HCT116 (cell line): ENCODE results near the gene TMEM255A. TPM values are rescaled to one million over a fixed set of nuclear protein-coding genes. Genes with fewer than 3 reads are reported as not detected.

Source experiments
- ATAC-seq: fragments of 200-7000 bp; cut with Tn5 transposase; 2 replicates; pipeline ENCODE4 v1.9.1; 2020; ENCODE audit warnings: mild to moderate bottlenecking, moderate library complexity
- BruUV-seq: library from RNA; stranded (reverse); fragments of 400-500 nt; replicated peaks from 2 replicates; lab custom pipeline; 2021; lab: Mats Ljungman, UMichigan
- CTCF ChIA-PET: fragments of 300-600 bp; sonication (Branson Sonifier 250); formaldehyde crosslinking; loops from one replicate; lab custom pipeline; 2021; ENCODE audit warnings: antibody characterized with exemption; lab: Charles Lee
- POLR2A ChIA-PET: fragments of 300-600, 350-600 bp; sonication (Branson Sonifier 250); formaldehyde crosslinking; loops from one replicate; lab custom pipeline; 2021; ENCODE audit warnings: antibody characterized with exemption; lab: Charles Lee
- RAD21 ChIA-PET, 2 experiments: fragments of 300-600 bp; sonication (Branson Sonifier 250); formaldehyde crosslinking; loops; one replicate each; lab custom pipeline; 2023; ENCODE audit warnings: low total read pairs in 2 of 2; ENCODE audit not compliant: uncharacterized antibody in 2 of 2, unreplicated experiment in 2 of 2, low non-redundant PET in 1 of 2; lab: Charles Lee
- DNase-seq: peaks from one replicate; pipeline ENCODE4 v3.0.0-alpha.2; 2010; ENCODE audit warnings: low read depth, low spot score
- H2AFZ ChIP-seq: fragments of 200-600 bp; shearing (Covaris generic), sonication (generic); 2 replicates; pipeline ENCODE4 v1.6.1; 2017; ENCODE audit warnings: low read depth, mixed run types, mixed read lengths, antibody characterized with exemption, low read length; ENCODE audit not compliant: poor library complexity, severe bottlenecking
- H3K27ac ChIP-seq: 2 replicates; pipeline ENCODE4 v1.5.1; 2012; ENCODE audit warnings: low read depth, low read length
- H3K27me3 ChIP-seq: fragments of 200-600 bp; sonication (generic); 2 replicates; pipeline ENCODE4 v1.6.1; 2016; ENCODE audit warnings: mixed run types, low read length, mixed read lengths; ENCODE audit not compliant: insufficient read depth
- H3K36me3 ChIP-seq, 2 experiments: fragments of 200-500 bp in 1 of 2; fragments of 200-600 bp in 1 of 2; sonication (Bioruptor generic) in 1 of 2; sonication (generic) in 1 of 2; 2 replicates each; pipeline versions ENCODE4 v1.5.1 to v1.6.1; 2014 to 2016; ENCODE audit warnings: low read length in 2 of 2, inconsistent platforms in 1 of 2, mixed read lengths in 1 of 2, mixed run types in 1 of 2; ENCODE audit not compliant: insufficient read depth in 2 of 2, control insufficient read depth in 1 of 2
- H3K4me1 ChIP-seq, 2 experiments: fragments of 200-600 bp in 1 of 2; sonication (generic) in 1 of 2; 2 replicates each; pipeline versions ENCODE4 v1.5.1 to v1.6.1; 2012 to 2017; ENCODE audit warnings: low read length in 2 of 2, inconsistent platforms in 1 of 2, mild to moderate bottlenecking in 1 of 2, mixed read lengths in 1 of 2, mixed run types in 1 of 2, moderate library complexity in 1 of 2; ENCODE audit not compliant: insufficient read depth in 2 of 2, control insufficient read depth in 1 of 2
- H3K4me2 ChIP-seq: fragments of 200-600 bp; sonication (generic); 2 replicates; pipeline ENCODE4 v1.6.1; 2017; ENCODE audit warnings: mixed run types, low read length, mixed read lengths
- H3K4me3 ChIP-seq, 2 experiments: fragments of 200-600 bp in 1 of 2; sonication (generic) in 1 of 2; replicated peaks in 1 of 2; 2 replicates each; pipeline ENCODE4 v1.5.1; 2011 to 2016; ENCODE audit warnings: low read length in 2 of 2, control low read depth in 1 of 2, low read depth in 1 of 2, mild to moderate bottlenecking in 1 of 2, mixed read lengths in 1 of 2, mixed run types in 1 of 2
- H3K79me2 ChIP-seq: fragments of 200-600 bp; sonication (generic); 2 replicates; pipeline ENCODE4 v1.6.1; 2017; ENCODE audit warnings: mild to moderate bottlenecking, mixed run types, low read length, moderate library complexity, mixed read lengths; ENCODE audit not compliant: insufficient read depth
- H3K9ac ChIP-seq: fragments of 200-600 bp; sonication (generic); 2 replicates; pipeline ENCODE4 v1.6.1; 2016; ENCODE audit warnings: low read length, mixed read lengths
- H3K9me2 ChIP-seq: fragments of 200-600 bp; sonication (generic), shearing (Covaris generic); 2 replicates; pipeline ENCODE4 v1.6.1; 2017; ENCODE audit warnings: mixed run types, mild to moderate bottlenecking, moderate library complexity; ENCODE audit not compliant: insufficient read depth
- H3K9me3 ChIP-seq, 2 experiments: fragments of 200-500 bp in 1 of 2; fragments of 200-600 bp in 1 of 2; sonication (Bioruptor generic) in 1 of 2; sonication (generic) in 1 of 2; 2 replicates each; pipeline ENCODE4 v1.6.1; 2014 to 2017; ENCODE audit warnings: low read length in 2 of 2, mixed read lengths in 2 of 2, inconsistent platforms in 1 of 2, low read depth in 1 of 2, mild to moderate bottlenecking in 1 of 2, mixed run types in 1 of 2, moderate library complexity in 1 of 2; ENCODE audit not compliant: control insufficient read depth in 1 of 2, insufficient read depth in 1 of 2
- H4K20me1 ChIP-seq: fragments of 200-600 bp; sonication (generic), shearing (Covaris generic); 2 replicates; pipeline ENCODE4 v1.6.1; 2017; ENCODE audit warnings: mixed run types, mild to moderate bottlenecking, moderate library complexity; ENCODE audit not compliant: insufficient read depth
- CBX3 ChIP-seq: IDR thresholded peaks from 2 replicates; pipeline ENCODE4 v1.6.1; 2012; ENCODE audit warnings: low read depth
- CEBPB ChIP-seq: IDR thresholded peaks from 2 replicates; pipeline ENCODE4 v1.6.1; 2012; ENCODE audit warnings: low read depth
- CTCF ChIP-seq, 3 experiments: fragments of 200-600 bp in 1 of 3; sonication (generic) in 1 of 3; IDR thresholded peaks in 2 of 3; conservative IDR thresholded peaks in 1 of 3; 2 replicates each; pipeline ENCODE4 v1.5.1; 2012 to 2017; ENCODE audit warnings: low read depth in 2 of 3, low read length in 2 of 3, antibody characterized with exemption in 1 of 3, borderline replicate concordance in 1 of 3, control low read depth in 1 of 3, mild to moderate bottlenecking in 1 of 3, mixed read lengths in 1 of 3, mixed run types in 1 of 3, moderate library complexity in 1 of 3; ENCODE audit not compliant: insufficient read depth in 1 of 3
- EGR1 ChIP-seq: IDR thresholded peaks from 2 replicates; pipeline ENCODE4 v1.6.1; 2012; ENCODE audit warnings: low read depth
- EZH2 ChIP-seq: fragments of 200-600 bp; sonication (generic); IDR thresholded peaks from 2 replicates; pipeline ENCODE4 v1.6.1; 2017; ENCODE audit warnings: antibody characterized with exemption, mixed run types
- EZH2phosphoT487 ChIP-seq: fragments of 200-600 bp; IDR thresholded peaks from 2 replicates; pipeline ENCODE4 v1.6.1; 2018; ENCODE audit warnings: antibody characterized with exemption, borderline replicate concordance
- FOSL1 ChIP-seq: IDR thresholded peaks from 2 replicates; pipeline ENCODE4 v1.6.1; 2012; ENCODE audit warnings: low read depth
- JUND ChIP-seq: IDR thresholded peaks from 2 replicates; pipeline ENCODE4 v1.6.1; 2012
- MAX ChIP-seq: IDR thresholded peaks from 2 replicates; pipeline ENCODE4 v1.6.1; 2012
- RAD21 ChIP-seq: IDR thresholded peaks from 2 replicates; pipeline ENCODE4 v1.6.1; 2012; ENCODE audit warnings: low read depth, mild to moderate bottlenecking
- REST ChIP-seq: IDR thresholded peaks from 2 replicates; pipeline ENCODE4 v1.6.1; 2012; ENCODE audit warnings: low read depth
- SIN3A ChIP-seq: IDR thresholded peaks from 2 replicates; pipeline ENCODE4 v1.6.1; 2012; ENCODE audit warnings: low read depth
- TCF7L2 ChIP-seq: IDR thresholded peaks from 2 replicates; pipeline ENCODE4 v1.7.0; 2011; ENCODE audit warnings: borderline replicate concordance, inconsistent platforms; ENCODE audit not compliant: insufficient read depth, insufficient read length; ENCODE audit errors: extremely low read depth
- YY1 ChIP-seq: IDR thresholded peaks from 2 replicates; pipeline ENCODE4 v1.6.1; 2011; ENCODE audit warnings: low read length, low read depth, moderate library complexity, mild to moderate bottlenecking; ENCODE audit not compliant: insufficient replicate concordance; ENCODE audit errors: extremely low read depth
- ZBTB33 ChIP-seq: IDR thresholded peaks from 2 replicates; pipeline ENCODE4 v1.6.1; 2011; ENCODE audit warnings: mild to moderate bottlenecking, low read length, moderate library complexity; ENCODE audit not compliant: insufficient replicate concordance; ENCODE audit errors: extremely low read depth
- intact Hi-C: fragments of 100-400 bp; cut with micrococcal nuclease; formaldehyde crosslinking; loops from 2 replicates; pipeline ENCODE4 v1.10.0; 2022
- total RNA-seq: library from RNA; stranded (reverse); gene quantifications from one replicate; pipeline ENCODE4 v1.2.1, GENCODE V29; 2021; ENCODE audit not compliant: unreplicated experiment

Gene TMEM255A
- total RNA-seq, 1 experiment from 2014 or later, result not detected

- TF ChIP-seq CTCF (IDR thresholded peaks at IDR 0.05 in 2 of 3, conservative IDR thresholded peaks at IDR 0.05 in 1 of 3; ENCODE audit: borderline replicate concordance in 1 of 3, insufficient read depth in 1 of 3, low read depth in 2 of 3, low read length in 2 of 3) (no peak), EGR1 (no peak)
Observed at GRCh38 chrX:120282697-120283096, 28.6 kb downstream of the TMEM255A start (continued).

GRCh38 chrX:120281761-120282160 is 29.5 kb downstream of the TMEM255A start:
- intact Hi-C loops, result no loop called here

More at GRCh38 chrX:120281761-120282160, 29.5 kb downstream of the TMEM255A start:
- POLR2A ChIA-PET, result no interaction called here
- H3K36me3 ChIP-seq, result no peaks in the 10 kb centered on the region
- H4K20me1 ChIP-seq, result no peaks in the 10 kb centered on the region
- RAD21 ChIA-PET, result no interaction called here
- H3K4me3 ChIP-seq, result no peak overlapping the region
- no peak overlapping the region for H2AFZ ChIP-seq
- no TSS peak for BruUV-seq
- no peaks in the 10 kb centered on the region for H3K9me2 ChIP-seq
- no peaks in the 10 kb centered on the region for H3K4me1 ChIP-seq
- no peak for ATAC-seq
- H3K9ac ChIP-seq, result no peak overlapping the region
- CTCF ChIA-PET, result no interaction called here
- H3K79me2 ChIP-seq, result no peaks in the 10 kb centered on the region
- no peaks in the 10 kb centered on the region for H3K27me3 ChIP-seq
- TF ChIP-seq CTCF (IDR thresholded peaks at IDR 0.05 in 2 of 3, conservative IDR thresholded peaks at IDR 0.05 in 1 of 3; ENCODE audit: borderline replicate concordance in 1 of 3, insufficient read depth in 1 of 3, low read depth in 2 of 3, low read length in 2 of 3) (no peak), RAD21 (no peak), EZH2phosphoT487 (no peak), CBX3 (no peak), CEBPB (no peak), SIN3A (no peak), TCF7L2 (no peak), EZH2 (no peak), ZBTB33 (no peak), MAX (no peak), REST (no peak), JUND (no peak), FOSL1 (no peak), EGR1 (no peak), YY1 (no peak)
- H3K9me3 ChIP-seq, result no peaks in the 10 kb centered on the region
- H3K4me2 ChIP-seq, result no peak overlapping the region
- H3K27ac ChIP-seq, result no peak overlapping the region
- no peak for DNase-seq
